Measurements from ENCODE around the gene ZNF879. TPM values are rescaled to one million over a fixed set of nuclear protein-coding genes. Genes with fewer than 3 reads are reported as not detected.

ZNF879 gene
- total RNA-seq, 1 donor from 2014 or later: 2.2 TPM

GRCh38 chr5:179080724-179081123 lies 57.1 kb downstream of the ZNF879 start:
- H3K4me3 ChIP-seq (ENCODE audit: low read depth, low read length): no peak overlapping the region
- TF ChIP-seq CTCF (conservative IDR thresholded peaks at IDR 0.05; ENCODE audit: low read depth, low read length): no peak

More at GRCh38 chr5:179080724-179081123, 57.1 kb downstream of the ZNF879 start:
- no peak for DNase-seq (ENCODE audit: low read depth)

Other genes with a start within 250 kb of the ZNF879 start
- 3.5 and 3.7 TPM in 2 replicates for gene ZNF354B, start 163.9 kb upstream of the ZNF879 start, total RNA-seq
- 0.29 and 0.86 TPM in 2 replicates for gene ZFP2, start 127.9 kb upstream of the ZNF879 start, total RNA-seq
- 0.87 and 1.7 TPM in 2 replicates for gene ZNF454, start 82.6 kb upstream of the ZNF879 start, total RNA-seq
- gene GRM6, start 28.5 kb upstream of the ZNF879 start, total RNA-seq: not detected in 2 replicates
- 2.4 and 3.1 TPM in 2 replicates for gene ZNF354C, start 36.6 kb downstream of the ZNF879 start, total RNA-seq

All from epithelial cell of proximal tubule (primary cell).